ENCODE data around the gene OLFML3.

DNA sequence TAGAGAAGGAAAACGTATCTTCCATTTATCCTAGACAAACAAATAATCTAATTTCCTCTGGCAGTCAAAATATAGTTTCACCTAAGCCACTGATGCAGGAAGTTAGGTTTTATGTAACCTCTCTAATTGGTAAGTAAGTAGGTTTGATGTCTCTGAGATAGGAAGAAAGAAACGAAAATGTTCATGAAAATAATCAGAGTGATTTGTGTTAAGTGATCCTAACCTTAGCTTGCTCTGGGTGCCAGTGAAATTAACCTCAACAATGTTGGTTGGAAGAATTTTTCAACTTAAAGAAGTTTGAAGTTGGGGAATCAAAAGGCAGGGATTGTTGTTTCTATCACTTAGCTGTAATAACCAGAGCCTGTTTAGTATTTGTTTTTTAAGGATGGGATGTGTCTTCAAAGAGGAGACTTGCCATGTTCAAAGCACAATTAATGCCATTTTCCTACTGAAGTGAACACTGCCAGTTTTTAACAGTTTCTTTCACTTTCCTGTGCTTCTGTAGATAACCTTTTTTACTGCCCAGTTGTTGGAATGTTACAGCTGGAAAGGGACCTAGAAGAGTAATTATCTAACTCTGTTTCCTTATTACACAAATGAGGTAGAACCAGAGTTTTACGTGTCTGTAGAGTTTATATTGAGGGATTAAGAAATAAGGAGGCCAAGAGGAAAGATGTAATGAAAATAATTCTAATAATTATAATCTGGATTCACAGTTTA lies 31.7 kb upstream of the OLFML3 start:
- TF ChIP-seq, protein P1, sequence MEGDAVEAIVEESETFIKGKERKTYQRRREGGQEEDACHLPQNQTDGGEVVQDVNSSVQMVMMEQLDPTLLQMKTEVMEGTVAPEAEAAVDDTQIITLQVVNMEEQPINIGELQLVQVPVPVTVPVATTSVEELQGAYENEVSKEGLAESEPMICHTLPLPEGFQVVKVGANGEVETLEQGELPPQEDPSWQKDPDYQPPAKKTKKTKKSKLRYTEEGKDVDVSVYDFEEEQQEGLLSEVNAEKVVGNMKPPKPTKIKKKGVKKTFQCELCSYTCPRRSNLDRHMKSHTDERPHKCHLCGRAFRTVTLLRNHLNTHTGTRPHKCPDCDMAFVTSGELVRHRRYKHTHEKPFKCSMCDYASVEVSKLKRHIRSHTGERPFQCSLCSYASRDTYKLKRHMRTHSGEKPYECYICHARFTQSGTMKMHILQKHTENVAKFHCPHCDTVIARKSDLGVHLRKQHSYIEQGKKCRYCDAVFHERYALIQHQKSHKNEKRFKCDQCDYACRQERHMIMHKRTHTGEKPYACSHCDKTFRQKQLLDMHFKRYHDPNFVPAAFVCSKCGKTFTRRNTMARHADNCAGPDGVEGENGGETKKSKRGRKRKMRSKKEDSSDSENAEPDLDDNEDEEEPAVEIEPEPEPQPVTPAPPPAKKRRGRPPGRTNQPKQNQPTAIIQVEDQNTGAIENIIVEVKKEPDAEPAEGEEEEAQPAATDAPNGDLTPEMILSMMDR (conservative IDR thresholded peaks at IDR 0.05): no peak
- TF ChIP-seq EZH2 (IDR thresholded peaks at IDR 0.05; ENCODE audit: low read depth): no peak
